Measurements from ENCODE around the gene UBXN4.

DNA sequence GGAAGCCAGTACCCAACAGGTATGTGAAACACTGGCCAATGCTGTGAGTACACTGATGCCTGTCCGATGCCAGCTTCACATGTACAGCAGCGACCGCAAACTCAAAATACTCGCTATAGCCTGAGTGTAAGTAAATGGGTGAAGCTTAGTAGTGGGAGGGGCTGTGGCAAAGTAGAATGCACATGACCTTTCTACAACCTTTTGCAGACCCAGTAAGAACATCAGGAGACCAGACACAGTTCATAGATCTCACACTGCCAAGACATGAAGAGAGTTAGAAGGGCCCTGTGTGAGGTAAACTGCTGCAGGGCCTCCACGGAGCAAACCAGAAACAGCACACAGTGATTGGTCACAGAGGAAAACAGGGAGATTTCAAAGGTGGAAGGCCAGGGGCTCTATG lies 9.1 kb upstream of the UBXN4 start:
- TF ChIP-seq, protein P1, sequence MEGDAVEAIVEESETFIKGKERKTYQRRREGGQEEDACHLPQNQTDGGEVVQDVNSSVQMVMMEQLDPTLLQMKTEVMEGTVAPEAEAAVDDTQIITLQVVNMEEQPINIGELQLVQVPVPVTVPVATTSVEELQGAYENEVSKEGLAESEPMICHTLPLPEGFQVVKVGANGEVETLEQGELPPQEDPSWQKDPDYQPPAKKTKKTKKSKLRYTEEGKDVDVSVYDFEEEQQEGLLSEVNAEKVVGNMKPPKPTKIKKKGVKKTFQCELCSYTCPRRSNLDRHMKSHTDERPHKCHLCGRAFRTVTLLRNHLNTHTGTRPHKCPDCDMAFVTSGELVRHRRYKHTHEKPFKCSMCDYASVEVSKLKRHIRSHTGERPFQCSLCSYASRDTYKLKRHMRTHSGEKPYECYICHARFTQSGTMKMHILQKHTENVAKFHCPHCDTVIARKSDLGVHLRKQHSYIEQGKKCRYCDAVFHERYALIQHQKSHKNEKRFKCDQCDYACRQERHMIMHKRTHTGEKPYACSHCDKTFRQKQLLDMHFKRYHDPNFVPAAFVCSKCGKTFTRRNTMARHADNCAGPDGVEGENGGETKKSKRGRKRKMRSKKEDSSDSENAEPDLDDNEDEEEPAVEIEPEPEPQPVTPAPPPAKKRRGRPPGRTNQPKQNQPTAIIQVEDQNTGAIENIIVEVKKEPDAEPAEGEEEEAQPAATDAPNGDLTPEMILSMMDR (conservative IDR thresholded peaks at IDR 0.05 in 1 of 2, IDR thresholded peaks at IDR 0.05 in 1 of 2; ENCODE audit: low read depth in 1 of 2, low read length in 2 of 2): no peak
- TF ChIP-seq EZH2 (IDR thresholded peaks at IDR 0.05; ENCODE audit: low read length, missing control alignments): no peak
